WI38 (cell line): ENCODE data around the gene MAP7D1.

ENCODE experiments used
- H3K4me3 ChIP-seq: 2 replicates; pipeline ENCODE4 v1.5.1; 2011; ENCODE audit warnings: low read depth, mild to moderate bottlenecking, control low read depth, low read length
- CTCF ChIP-seq: IDR thresholded peaks from 2 replicates; pipeline ENCODE4 v1.5.1; 2012; ENCODE audit warnings: low read depth, mild to moderate bottlenecking, control low read depth, low read length

MAP7D1 gene

DNA sequence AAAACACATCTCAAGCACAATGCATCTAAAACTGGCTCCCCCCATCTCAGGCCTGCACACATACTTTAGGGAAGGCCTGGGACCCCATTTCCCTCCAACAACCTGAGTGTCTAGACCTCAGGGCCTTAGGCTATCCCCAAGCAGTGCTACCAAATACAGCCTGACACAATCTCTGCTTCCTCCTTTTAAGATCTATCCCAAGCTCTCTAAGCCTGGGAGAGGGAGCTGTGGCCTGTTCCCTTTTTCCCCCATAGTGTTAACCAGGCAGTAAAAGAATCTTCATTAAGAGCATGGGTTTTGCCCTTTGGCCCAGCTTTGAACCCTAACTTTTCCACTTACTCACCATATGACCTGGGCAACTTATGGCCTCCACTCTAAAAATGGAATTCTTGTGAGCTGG lies 20.2 kb upstream of the MAP7D1 start:
- no peak for TF ChIP-seq CTCF
- no peak overlapping the region for H3K4me3 ChIP-seq

DNA sequence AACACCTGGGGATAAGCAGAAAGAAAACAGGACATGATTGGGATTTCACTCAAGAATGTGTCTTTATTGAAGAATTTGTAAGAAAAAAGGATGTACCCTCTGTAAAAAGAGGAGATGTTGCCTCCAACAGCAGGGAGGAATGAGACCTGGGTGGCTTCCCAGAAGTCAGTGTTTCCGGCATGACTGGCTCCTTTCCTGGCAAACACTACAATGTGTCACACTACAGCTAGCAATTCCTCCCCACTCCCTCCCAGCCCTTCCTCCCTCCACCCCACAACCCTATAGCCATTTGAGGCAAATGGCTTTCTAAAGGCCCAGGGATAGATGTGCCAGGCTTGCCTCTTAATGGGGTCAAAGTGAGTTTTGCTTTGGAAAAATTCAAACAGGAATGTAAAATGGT lies 19.4 kb upstream of the MAP7D1 start:
- H3K4me3 ChIP-seq, result no peak overlapping the region
- no peak for TF ChIP-seq CTCF

- TF ChIP-seq CTCF, result no peak
- no peak overlapping the region for H3K4me3 ChIP-seq
These were observed 18.7 kb upstream of the MAP7D1 start for GRCh38 chr1:36137226-36137625.

DNA sequence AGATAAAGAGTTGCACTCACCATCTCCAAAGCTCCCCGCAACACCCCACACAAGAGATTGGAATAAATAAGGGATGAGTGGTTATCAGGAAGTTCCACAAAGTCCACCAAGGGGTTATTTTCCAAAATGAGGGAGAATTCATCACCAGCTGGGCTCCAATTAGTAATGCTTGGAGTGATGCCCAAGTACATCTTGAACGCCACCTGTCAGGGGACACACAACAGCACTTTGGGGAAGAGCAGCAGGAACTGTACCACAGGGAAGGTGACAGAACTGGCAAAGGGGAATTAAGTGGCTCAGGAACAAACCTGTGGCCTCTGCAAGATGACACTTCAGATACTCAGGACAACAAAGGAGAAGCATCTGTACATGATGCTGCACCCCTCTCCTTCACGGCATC lies 18.2 kb upstream of the MAP7D1 start:
- H3K4me3 ChIP-seq, result no peak overlapping the region
- TF ChIP-seq CTCF, result no peak

DNA sequence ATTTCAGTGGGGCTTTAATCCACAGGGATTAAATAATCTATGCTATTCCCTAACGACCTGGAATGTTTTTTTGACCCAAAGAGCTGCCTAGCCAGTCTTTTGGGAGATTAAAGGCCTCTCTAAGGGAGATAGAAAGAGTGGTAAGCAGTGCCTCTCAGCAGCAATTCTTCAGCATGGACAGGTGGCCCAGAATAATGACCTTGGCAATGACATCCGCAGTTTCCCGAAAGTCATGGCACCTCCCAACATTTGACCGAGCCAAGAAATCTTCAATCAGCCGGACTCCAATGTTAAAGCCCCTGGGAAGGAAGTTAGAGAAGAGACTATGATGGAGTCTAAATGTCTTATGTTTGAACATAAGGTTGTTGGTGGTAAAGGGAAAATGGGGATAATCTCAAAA lies 16.4 kb upstream of the MAP7D1 start:
- no peak overlapping the region for H3K4me3 ChIP-seq
- TF ChIP-seq CTCF, result no peak

DNA sequence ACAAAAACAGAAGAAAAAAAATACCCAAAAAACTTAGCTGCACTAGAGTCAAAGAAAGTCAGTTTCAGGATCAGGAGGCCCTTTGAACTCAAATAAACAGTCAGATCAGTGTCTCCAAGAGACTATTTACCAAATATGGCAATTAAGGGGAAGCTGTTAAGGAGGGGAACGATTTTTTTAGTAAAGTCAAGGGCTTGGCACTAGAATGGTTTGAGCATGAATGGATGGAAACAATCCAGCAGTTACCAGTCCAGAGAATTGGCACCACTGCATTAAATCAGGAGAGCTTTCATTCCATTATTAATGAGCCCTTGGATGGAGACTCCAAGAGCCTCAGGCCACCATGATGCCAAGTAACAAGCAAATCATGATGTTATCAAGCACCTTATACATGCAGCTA lies 13.8 kb upstream of the MAP7D1 start:
- no peak for TF ChIP-seq CTCF
- H3K4me3 ChIP-seq, result no peak overlapping the region

- no peak for TF ChIP-seq CTCF
- no peak overlapping the region for H3K4me3 ChIP-seq
These were observed 12.5 kb upstream of the MAP7D1 start for GRCh38 chr1:36143424-36143823.

GRCh38 chr1:36144413-36144812 lies 11.5 kb upstream of the MAP7D1 start:
- TF ChIP-seq CTCF, result no peak
- H3K4me3 ChIP-seq, result no peak overlapping the region
